Astrocyte (in vitro differentiated cells and primary cell): ENCODE results near the gene TOM1L2.

Experiments used
- EZH2 ChIP-seq: IDR thresholded peaks from 2 replicates; pipeline ENCODE4 v1.6.1; 2012; ENCODE audit warnings: mild to moderate bottlenecking, low read length, inconsistent platforms; ENCODE audit not compliant: insufficient read depth
- TF ChIP-seq, protein P1 (sequence below): IDR thresholded peaks from 2 replicates; pipeline ENCODE4 v1.5.1; 2011; ENCODE audit warnings: low read depth, mild to moderate bottlenecking, inconsistent platforms, low read length, moderate library complexity; ENCODE audit not compliant: insufficient read depth

DNA sequence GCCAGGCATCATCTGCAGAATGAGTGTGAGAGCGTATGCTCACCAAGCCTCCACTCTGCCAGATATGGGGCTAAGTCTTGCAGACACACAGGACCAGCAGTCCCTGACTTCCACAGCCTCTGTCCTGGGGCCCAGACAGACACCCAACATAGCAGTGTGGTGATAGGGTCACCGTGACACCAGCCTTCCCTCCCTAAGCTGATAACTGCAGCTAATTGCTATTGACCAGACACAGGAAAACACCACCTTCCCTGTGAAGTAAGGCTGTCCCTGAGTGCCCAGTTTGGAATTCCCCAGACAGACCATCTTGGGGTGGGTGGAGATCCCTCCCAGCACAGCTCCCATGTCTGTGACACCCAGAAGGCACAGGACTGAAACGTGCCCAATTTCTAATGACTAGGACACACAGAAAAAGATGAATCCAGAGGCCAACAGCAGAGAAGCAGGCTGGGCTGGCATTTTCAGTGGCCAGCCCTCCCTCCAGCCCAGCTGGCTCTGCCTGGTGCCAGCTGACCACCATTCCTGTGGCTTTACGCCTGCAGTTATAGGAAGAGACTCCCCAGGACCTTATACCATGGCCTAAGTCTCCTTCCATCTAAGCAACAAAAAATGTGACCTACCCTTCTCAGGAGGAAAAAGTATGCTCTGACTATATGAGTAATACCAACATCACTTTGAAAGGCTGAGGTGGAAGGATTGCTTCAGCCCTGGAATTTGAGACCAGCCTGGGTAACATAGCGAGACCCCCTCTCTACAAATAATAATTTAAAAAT, 36.5 kb upstream of the TOM1L2 start:
- TF ChIP-seq, protein P1, sequence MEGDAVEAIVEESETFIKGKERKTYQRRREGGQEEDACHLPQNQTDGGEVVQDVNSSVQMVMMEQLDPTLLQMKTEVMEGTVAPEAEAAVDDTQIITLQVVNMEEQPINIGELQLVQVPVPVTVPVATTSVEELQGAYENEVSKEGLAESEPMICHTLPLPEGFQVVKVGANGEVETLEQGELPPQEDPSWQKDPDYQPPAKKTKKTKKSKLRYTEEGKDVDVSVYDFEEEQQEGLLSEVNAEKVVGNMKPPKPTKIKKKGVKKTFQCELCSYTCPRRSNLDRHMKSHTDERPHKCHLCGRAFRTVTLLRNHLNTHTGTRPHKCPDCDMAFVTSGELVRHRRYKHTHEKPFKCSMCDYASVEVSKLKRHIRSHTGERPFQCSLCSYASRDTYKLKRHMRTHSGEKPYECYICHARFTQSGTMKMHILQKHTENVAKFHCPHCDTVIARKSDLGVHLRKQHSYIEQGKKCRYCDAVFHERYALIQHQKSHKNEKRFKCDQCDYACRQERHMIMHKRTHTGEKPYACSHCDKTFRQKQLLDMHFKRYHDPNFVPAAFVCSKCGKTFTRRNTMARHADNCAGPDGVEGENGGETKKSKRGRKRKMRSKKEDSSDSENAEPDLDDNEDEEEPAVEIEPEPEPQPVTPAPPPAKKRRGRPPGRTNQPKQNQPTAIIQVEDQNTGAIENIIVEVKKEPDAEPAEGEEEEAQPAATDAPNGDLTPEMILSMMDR: no peak
- TF ChIP-seq EZH2: no peak
